Measurements from ENCODE around the gene VWDE. TPM values are rescaled to one million over a fixed set of nuclear protein-coding genes. Genes with fewer than 3 reads are reported as not detected.
A peak's percentile ranks its signal among the peaks of the same experiment; 100 is the strongest.

The VWDE gene
- total and polyA plus RNA-seq, 8 donors = 0.06 to 19.3 (median 1.4) TPM; not detected in 3

DNA sequence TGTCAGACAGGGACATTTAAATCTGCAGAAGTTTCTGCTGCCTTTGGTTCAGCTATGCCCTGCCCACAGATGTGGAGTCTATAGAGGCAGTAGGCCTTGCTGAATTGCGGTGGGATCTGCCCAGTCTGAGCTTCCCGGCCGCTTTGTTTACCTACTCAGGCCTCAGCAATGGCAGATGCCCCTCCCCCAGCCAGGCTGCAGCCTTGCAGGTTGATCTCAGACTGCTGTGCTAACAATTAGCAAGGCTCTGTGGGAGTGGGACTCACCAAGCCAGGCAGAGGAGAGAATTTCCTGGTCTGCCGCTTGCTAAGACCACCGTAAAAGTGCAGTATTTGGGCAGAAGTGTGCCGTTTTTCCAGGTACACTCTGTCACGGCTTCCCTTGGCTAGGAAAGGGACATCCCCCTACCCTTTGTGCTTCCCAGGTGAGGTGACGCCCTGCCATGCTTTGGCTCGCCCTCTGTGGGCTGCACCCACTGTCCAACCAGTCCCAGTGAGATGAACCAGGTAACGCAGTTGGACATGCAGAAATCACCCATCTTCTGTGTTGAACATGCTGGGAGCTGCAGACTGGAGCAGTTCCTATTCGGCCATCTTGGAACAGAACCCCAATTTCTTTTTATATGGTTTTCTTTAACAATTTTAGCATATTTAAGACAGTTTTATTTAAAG is 28.4 kb upstream of the VWDE start:
- Histone ChIP-seq H3K27me3 (no peaks in the 10 kb centered on the region), H3K36me3 (no peaks in the 10 kb centered on the region), H3K4me3 (no peak overlapping the region), H3K27ac (no peak overlapping the region), H3K4me1 (no peaks in the 10 kb centered on the region), H3K9me3 (peaks cover 0 to 7% (median 4%) of the 10 kb centered on the region in 4 donors)
- WGBS, 5 donors = 62 to 90% (median 67%) methylated on average over 2 to 11 of the region's 11 CpGs
- peak in 1 of 2 donors; percentile 72 for DNase-seq
- TF ChIP-seq EP300 (IDR thresholded peaks at IDR 0.05) (no peak), POLR2A (IDR thresholded peaks at IDR 0.05) (no peak), POLR2AphosphoS5 (IDR thresholded peaks at IDR 0.05) (no peak), CTCF (IDR thresholded peaks at IDR 0.05) (no peak)
- intact Hi-C loops (cut with DNase I; ENCODE audit: low total_unique reads) = no loop called here

DNA sequence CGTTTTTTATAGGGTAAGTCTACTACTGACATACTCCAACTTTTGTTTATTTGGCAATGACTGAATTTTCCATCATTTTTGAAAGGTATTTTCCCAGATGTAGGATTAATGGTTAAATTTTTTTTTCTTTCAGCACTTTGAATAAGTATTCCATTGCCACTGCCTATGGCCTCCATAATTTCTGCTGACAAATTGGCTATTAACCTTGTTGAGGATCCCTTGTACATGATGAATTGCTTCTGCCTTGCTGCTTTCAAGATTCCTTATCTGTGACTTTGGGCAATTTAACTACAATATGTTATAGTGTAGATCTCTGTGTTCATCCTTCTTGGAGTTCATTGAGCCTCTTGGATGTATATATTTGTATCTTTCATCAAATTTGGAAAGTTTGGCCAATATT is 21.6 kb upstream of the VWDE start:
- no peak overlapping the region for H3K27ac ChIP-seq
- no peak overlapping the region for H3K4me3 ChIP-seq
- H3K27me3 ChIP-seq = no peaks in the 10 kb centered on the region
- no peaks in the 10 kb centered on the region for H3K4me1 ChIP-seq
- WGBS, 5 donors = 35 to 55% (median 46%) methylated on average over 1 of the region's 1 CpG
- intact Hi-C loops (cut with DNase I; ENCODE audit: low total_unique reads) = no loop called here
- no peaks in the 10 kb centered on the region for H3K36me3 ChIP-seq
- no peak for DNase-seq
- peaks cover 0 to 7% (median 4%) of the 10 kb centered on the region in 4 donors for H3K9me3 ChIP-seq
- TF ChIP-seq POLR2A (IDR thresholded peaks at IDR 0.05) (no peak), POLR2AphosphoS5 (IDR thresholded peaks at IDR 0.05) (no peak), EP300 (IDR thresholded peaks at IDR 0.05) (no peak), CTCF (IDR thresholded peaks at IDR 0.05) (no peak)

GRCh38 chr7:12423997-12424745 is 20.5 kb upstream of the VWDE start:
- H3K4me1 ChIP-seq = no peaks in the 10 kb centered on the region
- no peaks in the 10 kb centered on the region for H3K27me3 ChIP-seq

More at GRCh38 chr7:12423997-12424745, 20.5 kb upstream of the VWDE start:
- WGBS, 5 donors = 56 to 66% (median 62%) methylated on average over 12 of the region's 12 CpGs
- Histone ChIP-seq H3K27ac (no peak overlapping the region), H3K9me3 (peaks cover 0 to 7% (median 4%) of the 10 kb centered on the region in 4 donors), H3K36me3 (no peaks in the 10 kb centered on the region), H3K4me3 (no peak overlapping the region)
- intact Hi-C loops (cut with DNase I; ENCODE audit: low total_unique reads) = no loop called here
- DNase-seq = no peak
- no peak for TF ChIP-seq POLR2AphosphoS5 (IDR thresholded peaks at IDR 0.05)
- TF ChIP-seq POLR2A (IDR thresholded peaks at IDR 0.05) = no peak
- TF ChIP-seq CTCF (IDR thresholded peaks at IDR 0.05) = no peak
- TF ChIP-seq EP300 (IDR thresholded peaks at IDR 0.05) = no peak

Data from stomach (tissue), 9 donors.